Suppressor macrophage (primary cell): ENCODE data around the gene MRTFB.
"Not testable (repeated sequence)": the region's sequence is repeated elsewhere in the genome, so short reads cannot be mapped to it uniquely, and the experiment has no call there.

ENCODE experiments used
- DNase-seq, 4 experiments: peaks; one replicate each; pipeline ENCODE4 v3.0.0-alpha.2; 2020 to 2022

Gene MRTFB

GRCh38 chr16:14105760-14106375 is 34.7 kb downstream of the MRTFB start:
- no peak for DNase-seq

DNA sequence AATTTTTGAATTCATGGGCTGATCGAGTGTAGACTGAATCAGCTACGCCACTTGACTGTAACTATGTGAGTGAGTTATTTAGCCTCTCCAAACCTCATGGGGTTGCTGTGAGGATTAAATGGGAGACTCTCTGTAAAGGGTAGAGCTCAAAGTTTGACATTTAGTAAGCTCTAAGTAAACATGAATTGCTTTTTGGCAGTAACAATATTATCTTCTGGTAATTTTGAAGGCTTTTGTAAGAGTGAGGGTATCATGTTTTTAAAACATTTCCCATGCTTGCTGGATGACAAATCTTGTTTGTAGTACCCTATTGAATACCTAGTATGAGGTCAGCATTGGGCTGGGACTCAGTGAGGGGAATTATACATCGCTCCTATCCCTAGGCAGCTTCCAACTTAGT is 35.3 kb downstream of the MRTFB start:
- DNase-seq = no peak

DNA sequence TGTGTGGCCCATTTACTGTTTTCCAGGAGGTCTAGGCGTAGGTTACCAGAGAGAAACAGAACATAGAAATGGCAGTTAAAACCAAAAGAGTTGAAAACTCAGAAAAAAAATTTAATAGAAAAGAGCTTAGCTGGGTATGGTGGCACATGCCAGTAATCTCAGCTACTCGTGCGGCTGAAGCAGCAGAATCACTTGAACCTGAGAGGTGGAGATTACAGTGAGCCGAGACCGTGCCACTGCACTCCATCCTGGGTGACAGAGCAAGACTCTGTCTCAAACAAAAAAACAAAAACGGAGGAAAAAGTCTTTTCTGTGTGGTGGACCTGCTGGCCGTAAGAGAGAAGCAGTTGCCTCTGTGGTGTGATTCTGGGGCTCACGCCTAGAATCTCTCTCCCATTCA is 35.8 kb downstream of the MRTFB start:
- no peak for DNase-seq

GRCh38 chr16:14109077-14109775 is 38.1 kb downstream of the MRTFB start:
- DNase-seq = no peak

GRCh38 chr16:14109782-14110727 is 38.9 kb downstream of the MRTFB start:
- peak in 1 of 4 experiments; percentile 13 for DNase-seq

DNA sequence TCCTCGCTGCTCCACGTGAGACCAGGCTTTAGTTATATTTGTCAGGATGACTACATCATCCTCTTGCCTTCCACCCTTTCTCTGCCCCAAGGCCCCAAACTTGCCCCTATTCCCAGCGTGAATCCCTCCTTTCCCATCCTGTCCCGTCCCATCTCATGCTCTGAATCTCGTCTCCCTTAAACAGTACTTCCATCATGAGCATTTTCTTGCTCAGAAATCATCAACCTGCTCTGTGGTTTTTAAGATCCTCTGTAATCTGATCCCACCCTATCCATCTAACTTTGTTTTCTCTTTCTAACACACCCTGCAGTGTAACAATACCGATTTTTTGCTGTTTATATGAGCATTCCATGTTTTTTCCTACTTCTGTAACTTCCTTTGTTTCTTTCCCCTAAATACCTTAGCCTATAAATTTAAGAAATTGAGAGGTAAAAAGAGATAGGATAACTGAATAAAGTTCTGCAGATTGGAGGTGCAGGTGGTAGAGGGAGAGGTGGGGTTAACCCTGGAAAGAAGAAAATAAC is 39.7 kb downstream of the MRTFB start:
- DNase-seq = no peak

DNA sequence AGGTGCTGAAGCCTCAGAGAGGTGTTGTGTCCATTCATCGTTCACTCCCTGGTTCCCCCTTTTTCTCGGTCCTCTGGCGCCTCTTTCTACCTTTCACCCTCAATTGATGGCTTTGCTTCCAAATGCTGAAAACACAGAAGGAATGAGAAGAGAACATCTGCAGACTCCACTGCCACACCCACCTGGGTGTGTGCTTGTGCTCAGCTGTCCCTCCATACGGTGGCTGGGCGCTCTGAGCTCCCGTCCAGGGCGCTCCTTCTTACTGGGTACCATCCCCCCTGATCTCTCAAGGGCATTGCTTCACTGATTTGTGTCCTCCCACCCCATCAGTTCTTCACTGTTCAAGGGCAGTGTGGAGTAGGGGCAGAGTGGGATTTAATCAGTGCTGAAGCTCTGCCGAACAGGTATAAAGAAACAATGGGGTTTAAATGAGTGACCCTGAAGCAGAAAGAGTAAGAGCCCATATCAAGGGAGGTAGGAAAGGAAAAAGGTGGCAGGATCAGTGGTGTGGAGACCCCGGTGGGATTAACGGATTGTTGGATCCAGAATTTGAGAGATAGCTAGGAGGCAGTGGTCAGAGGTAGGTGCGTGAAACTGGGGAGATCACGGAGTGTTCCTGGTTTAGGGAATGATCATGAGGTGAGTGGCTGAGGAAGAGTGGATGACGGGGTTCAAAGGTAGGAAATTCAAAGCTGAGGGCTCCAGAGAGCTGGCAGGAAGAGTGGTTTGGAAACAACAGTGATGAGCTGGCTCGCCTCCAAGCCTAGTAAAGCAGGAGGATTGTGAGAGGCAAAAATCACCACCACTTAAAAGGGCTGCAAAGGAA is 40.8 kb downstream of the MRTFB start:
- DNase-seq = no peak

DNA sequence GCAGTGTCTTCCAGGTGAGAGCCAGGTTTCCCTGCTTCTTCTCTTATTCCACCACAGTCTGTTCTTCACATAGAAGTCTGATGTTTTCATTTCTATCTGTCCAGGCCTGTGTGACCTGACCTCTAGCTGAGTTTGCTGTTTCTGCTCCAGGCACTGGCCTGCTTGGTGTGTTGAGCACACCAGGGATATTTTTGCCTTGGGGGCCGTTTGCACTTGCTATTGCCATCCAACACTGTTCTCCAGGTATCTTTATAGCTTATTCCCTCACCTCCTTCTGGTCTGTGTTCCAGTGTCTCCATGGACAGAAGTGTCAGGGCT is 41.4 kb downstream of the MRTFB start:
- no peak for DNase-seq

DNA sequence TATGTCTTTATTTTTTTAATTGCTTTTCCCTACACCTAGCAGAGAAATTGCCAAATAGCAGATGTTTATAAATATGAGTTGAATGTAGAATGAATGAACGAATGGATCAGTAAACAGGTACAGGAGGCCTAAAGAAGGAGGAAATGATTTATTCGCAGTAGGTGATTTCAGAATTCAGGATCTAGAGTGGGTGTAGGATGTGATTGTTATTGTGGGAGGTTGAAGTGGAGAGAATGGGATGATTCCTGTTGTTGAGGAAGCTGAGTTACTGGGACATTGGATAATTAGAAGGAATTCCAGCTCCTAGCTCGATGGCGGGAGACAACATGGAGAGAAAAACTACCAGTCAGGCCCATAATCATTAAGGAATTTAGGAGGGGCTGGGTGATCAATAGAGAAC is 42.2 kb downstream of the MRTFB start:
- no peak for DNase-seq

- no peak for DNase-seq
These were observed 45.9 kb downstream of the MRTFB start for GRCh38 chr16:14117051-14117450.

DNA sequence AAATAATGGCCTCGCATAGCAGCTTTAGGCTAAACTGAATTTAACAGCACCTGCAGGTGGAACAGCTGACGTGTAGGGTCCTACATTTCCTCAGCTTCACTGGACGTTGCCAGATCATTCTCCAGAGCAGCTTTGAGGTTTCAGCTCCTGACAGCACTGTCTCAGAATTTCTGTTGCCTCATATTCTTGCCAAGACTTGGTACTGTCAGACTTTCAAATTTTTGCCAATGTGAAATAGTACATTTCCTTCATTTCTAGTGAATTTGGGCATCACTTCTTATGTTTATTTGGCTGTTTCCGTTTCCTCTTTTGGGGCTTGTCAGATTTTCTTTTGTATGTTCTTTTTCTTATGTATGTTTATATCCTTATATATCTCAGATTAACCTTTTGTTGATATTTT is 48.7 kb downstream of the MRTFB start:
- DNase-seq = no peak

DNA sequence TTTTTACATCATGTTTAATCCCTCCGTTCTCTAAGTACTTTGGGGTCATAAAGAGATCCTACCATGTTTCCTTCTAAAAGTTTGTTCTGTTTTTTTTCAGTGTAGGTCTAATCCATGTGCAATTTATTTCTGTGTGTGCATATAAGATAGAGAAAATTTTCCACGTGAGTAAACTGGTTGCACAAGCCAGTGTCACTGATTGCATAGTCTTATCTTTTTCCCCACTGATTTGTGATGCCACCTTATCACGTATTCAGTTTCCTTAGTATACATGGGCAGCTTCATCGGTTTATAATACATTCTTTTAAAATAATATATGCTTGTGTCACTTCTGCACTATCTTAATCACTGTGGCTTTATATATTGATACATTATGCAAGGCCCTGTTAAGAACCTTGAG is 49.2 kb downstream of the MRTFB start:
- no peak for DNase-seq

DNA sequence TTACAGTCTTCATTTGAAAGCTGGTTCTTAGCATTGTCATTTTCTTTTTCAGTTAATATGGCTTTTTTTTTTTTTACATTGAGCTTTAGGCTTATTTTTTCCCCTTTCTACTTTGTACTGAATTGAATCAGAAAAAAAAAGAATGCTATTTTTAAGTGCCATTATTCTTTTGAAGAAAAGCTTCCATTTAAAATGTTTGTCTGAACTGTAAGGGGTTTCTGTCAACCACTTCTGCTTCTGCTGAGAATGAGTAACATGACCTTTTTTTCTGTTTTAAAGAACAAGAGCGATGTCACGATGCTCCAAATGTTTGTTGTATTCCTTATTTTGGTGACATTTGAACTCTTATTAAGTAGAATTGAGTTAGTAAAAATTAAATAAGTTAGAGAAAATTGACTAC is 50.0 kb downstream of the MRTFB start:
- DNase-seq = peak; percentile 10 to 58 (median 39)

GRCh38 chr16:14121872-14122271 is 50.8 kb downstream of the MRTFB start:
- no peak for DNase-seq

DNA sequence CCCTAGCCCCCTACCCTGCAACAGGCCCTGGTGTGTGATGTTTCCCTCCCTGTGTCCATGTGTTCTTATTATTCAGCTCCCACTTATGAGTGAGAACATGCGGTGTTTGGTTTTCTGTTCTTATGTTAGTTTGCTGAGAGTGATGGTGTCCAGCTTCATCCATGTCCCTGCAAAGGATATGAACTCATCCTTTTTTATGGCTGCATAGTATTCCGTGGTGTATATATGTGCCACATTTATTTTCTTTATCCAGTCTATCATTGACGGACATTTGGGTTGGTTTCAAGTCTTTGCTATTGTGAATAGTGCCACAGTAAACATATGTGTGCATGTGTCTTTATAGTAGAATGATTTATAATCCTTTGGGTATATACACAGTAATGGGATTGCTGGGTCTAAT is 51.3 kb downstream of the MRTFB start:
- not testable (repeated sequence) for DNase-seq

GRCh38 chr16:14125000-14125681 is 54.0 kb downstream of the MRTFB start:
- no peak for DNase-seq

GRCh38 chr16:14125708-14126107 is 54.6 kb downstream of the MRTFB start:
- DNase-seq = no peak

GRCh38 chr16:14128097-14128496 is 57.0 kb downstream of the MRTFB start:
- no peak for DNase-seq

- no peak for DNase-seq
These were observed 58.4 kb downstream of the MRTFB start for GRCh38 chr16:14129502-14129901.

- DNase-seq = no peak
These were observed 60.9 kb downstream of the MRTFB start for GRCh38 chr16:14131774-14132695.

DNA sequence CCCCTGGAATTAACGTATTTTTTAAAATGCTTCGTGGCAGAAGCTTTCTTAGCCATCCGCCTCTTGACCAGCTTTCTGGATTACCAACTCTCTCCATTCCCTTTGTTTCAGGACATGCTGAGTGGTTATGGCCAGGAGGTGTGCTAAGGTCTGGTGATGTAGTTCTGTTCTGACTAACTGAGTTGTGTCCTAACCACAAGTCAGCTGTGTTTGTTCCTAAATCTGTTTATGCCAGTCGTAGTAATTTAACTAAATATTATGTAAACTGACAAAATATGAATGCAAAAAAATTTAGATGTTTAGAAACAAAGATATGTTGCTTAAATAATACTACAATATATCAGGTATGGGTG is 61.6 kb downstream of the MRTFB start:
- peak; percentile 7 to 57 (median 50) for DNase-seq
